Upper lobe of left lung (tissue), 6 donors: Measurements from ENCODE around the gene PTX4. TPM values are rescaled to one million over a fixed set of nuclear protein-coding genes. Genes with fewer than 3 reads are reported as not detected.

ENCODE experiments used
- ATAC-seq, 2 donors: fragments of 200-7000 bp; cut with Tn5 transposase; one replicate each; pipeline ENCODE4 v1.9.1; 2022; ENCODE audit warnings: mild to moderate bottlenecking in 2 of 2, moderate library complexity in 2 of 2; ENCODE audit not compliant: low FRiP score in 2 of 2
- DNase-seq, 2 donors: peaks; one replicate each; pipeline ENCODE4 v3.0.0-alpha.2; 2019 to 2020
- H3K27ac ChIP-seq, 4 donors: fragments of 200-600 bp; sonication (generic); one replicate each; pipeline ENCODE4 v1.5.1; 2016 to 2019
- H3K27me3 ChIP-seq, 4 donors: fragments of 200-600 bp; sonication (generic); one replicate each; pipeline ENCODE4 v1.5.1; 2017 to 2019
- H3K36me3 ChIP-seq, 4 donors: fragments of 200-600 bp; sonication (generic); one replicate each; pipeline ENCODE4 v1.5.1; 2016 to 2019
- H3K4me1 ChIP-seq, 4 donors: fragments of 200-600 bp; sonication (generic); one replicate each; pipeline ENCODE4 v1.5.1; 2018 to 2019
- H3K4me3 ChIP-seq, 4 donors: fragments of 200-600 bp; sonication (generic); one replicate each; pipeline ENCODE4 v1.5.1; 2017 to 2019; ENCODE audit warnings: mild to moderate bottlenecking in 2 of 4, moderate library complexity in 1 of 4
- H3K9me3 ChIP-seq, 4 donors: fragments of 200-600 bp; sonication (generic); one replicate each; pipeline ENCODE4 v1.5.1; 2018 to 2019
- CTCF ChIP-seq, 6 experiments: fragments of 450-650 bp in 4 of 6; fragments of 200-600 bp in 2 of 6; sonication (generic) in 2 of 6; IDR thresholded peaks; one replicate each; pipeline ENCODE4 v1.5.1; 2016 to 2019; ENCODE audit warnings: antibody characterized with exemption in 6 of 6
- EP300 ChIP-seq, 4 donors: sonication (generic); formaldehyde crosslinking; IDR thresholded peaks; one replicate each; pipeline ENCODE4 v1.5.1; 2017; ENCODE audit warnings: antibody characterized with exemption in 4 of 4, control low read depth in 2 of 4
- POLR2A ChIP-seq, 4 donors: fragments of 450-650 bp; IDR thresholded peaks; one replicate each; pipeline ENCODE4 v1.5.1; 2016 to 2017; ENCODE audit warnings: antibody characterized with exemption in 4 of 4, mild to moderate bottlenecking in 2 of 4
- POLR2AphosphoS5 ChIP-seq, 2 donors: sonication (generic); formaldehyde crosslinking; IDR thresholded peaks; one replicate each; pipeline ENCODE4 v1.5.1; 2017; ENCODE audit warnings: antibody characterized with exemption in 2 of 2
- WGBS, 2 donors: methylation state at CpG; one replicate each; pipeline ENCODE4 v1.1.5; 2017 to 2018; 5-methylcytosine and 5-hydroxymethylcytosine counted together
- total RNA-seq, 6 donors: library from RNA; depleted of rRNA in 4 of 6; stranded (reverse); fragments of >200 nt in 4 of 6; gene quantifications; one replicate each; pipeline versions ENCODE4 v1.1.0 to v1.2.1, GENCODE V29; 2016 to 2021
- donor health status: DM: no; HTN: no; CAD: no; lungs with moderate emphysema.
- donor health status: DM: no; HTN: yes; CAD: no; lungs with severe emphysema.

PTX4 gene
- total RNA-seq, 6 donors from 2014 or later = 0.30 to 0.34 (median 0.34) TPM; not detected in 3

GRCh38 chr16:1464894-1465566, 23.7 kb downstream of the PTX4 start:
- whole genome bisulfite sequencing, 2 donors = 88 to 91% methylated on average over 29 to 32 of the region's 33 CpGs
- H3K36me3 ChIP-seq = peaks cover 9 to 42% (median 22%) of the 10 kb centered on the region in 4 donors
- ATAC-seq (no peak), DNase-seq (no peak)
- peaks cover 0 to 11% (median 4%) of the 10 kb centered on the region in 4 donors for H3K4me1 ChIP-seq
- no peaks in the 10 kb centered on the region for H3K9me3 ChIP-seq
- TF ChIP-seq POLR2A (IDR thresholded peaks at IDR 0.05) (no peak), EP300 (IDR thresholded peaks at IDR 0.05) (no peak), CTCF (IDR thresholded peaks at IDR 0.05) (no peak), POLR2AphosphoS5 (IDR thresholded peaks at IDR 0.05) (no peak)
- no peak overlapping the region for H3K4me3 ChIP-seq
- no peaks in the 10 kb centered on the region for H3K27me3 ChIP-seq
- no peak overlapping the region for H3K27ac ChIP-seq

GRCh38 chr16:1464196-1464893, 24.4 kb downstream of the PTX4 start:
- no peak for ATAC-seq
- no peaks in the 10 kb centered on the region for H3K9me3 ChIP-seq
- H3K4me3 ChIP-seq = no peak overlapping the region
- TF ChIP-seq POLR2A (IDR thresholded peaks at IDR 0.05) (no peak), CTCF (IDR thresholded peaks at IDR 0.05) (no peak), POLR2AphosphoS5 (IDR thresholded peaks at IDR 0.05) (no peak), EP300 (IDR thresholded peaks at IDR 0.05) (no peak)
- WGBS, 2 donors = 90 to 93% methylated on average over 39 to 41 of the region's 41 CpGs
- peaks cover 9 to 45% (median 24%) of the 10 kb centered on the region in 4 donors for H3K36me3 ChIP-seq
- H3K27ac ChIP-seq = no peak overlapping the region
- no peaks in the 10 kb centered on the region for H3K27me3 ChIP-seq
- DNase-seq = peak in 1 of 2 donors; percentile 79
- peaks cover 0 to 8% (median 2%) of the 10 kb centered on the region in 4 donors for H3K4me1 ChIP-seq

- no peaks in the 10 kb centered on the region for H3K4me1 ChIP-seq
- ATAC-seq = no peak
- H3K27me3 ChIP-seq = no peaks in the 10 kb centered on the region
- TF ChIP-seq POLR2AphosphoS5 (IDR thresholded peaks at IDR 0.05) (no peak), CTCF (IDR thresholded peaks at IDR 0.05) (no peak), POLR2A (IDR thresholded peaks at IDR 0.05) (no peak), EP300 (IDR thresholded peaks at IDR 0.05) (no peak)
- WGBS, 2 donors = 87 to 94% methylated on average over 12 to 24 of the region's 24 CpGs
- H3K4me3 ChIP-seq = no peak overlapping the region
- H3K9me3 ChIP-seq = no peaks in the 10 kb centered on the region
- DNase-seq = peak in 1 of 2 donors; percentile 68
- peaks cover 9 to 72% (median 48%) of the 10 kb centered on the region in 4 donors for H3K36me3 ChIP-seq
- no peak overlapping the region for H3K27ac ChIP-seq
Measured at GRCh38 chr16:1461146-1461545, 27.6 kb downstream of the PTX4 start.

GRCh38 chr16:1460602-1461138, 28.1 kb downstream of the PTX4 start:
- DNase-seq = peak in 1 of 2 donors; percentile 80
- WGBS, 2 donors = 90 to 100% methylated on average over 5 to 20 of the region's 30 CpGs
- peaks cover 9 to 74% (median 53%) of the 10 kb centered on the region in 4 donors for H3K36me3 ChIP-seq
- no peaks in the 10 kb centered on the region for H3K27me3 ChIP-seq
- H3K27ac ChIP-seq = no peak overlapping the region
- H3K4me1 ChIP-seq = no peaks in the 10 kb centered on the region
- TF ChIP-seq CTCF (IDR thresholded peaks at IDR 0.05) = no peak
- ATAC-seq = no peak
- H3K9me3 ChIP-seq = no peaks in the 10 kb centered on the region
- no peak overlapping the region for H3K4me3 ChIP-seq
